Suprapubic skin (tissue), 4 donors: ENCODE data around the gene UBE2E3.

ENCODE experiments used
- CTCF ChIP-seq, 2 donors: fragments of 200-600 bp in 1 of 2; fragments of 450-650 bp in 1 of 2; sonication (generic) in 1 of 2; IDR thresholded peaks; one replicate each; pipeline ENCODE4 v1.5.1; 2016 to 2019; ENCODE audit warnings: antibody characterized with exemption in 2 of 2, mild to moderate bottlenecking in 1 of 2, moderate library complexity in 1 of 2
- EP300 ChIP-seq: sonication (generic); formaldehyde crosslinking; IDR thresholded peaks from one replicate; pipeline ENCODE4 v1.6.1; 2017; ENCODE audit warnings: antibody characterized with exemption
- POLR2A ChIP-seq, 2 donors: fragments of 450-650 bp; IDR thresholded peaks; one replicate each; pipeline ENCODE4 v1.6.1; 2017; ENCODE audit warnings: antibody characterized with exemption in 2 of 2, mild to moderate bottlenecking in 2 of 2, moderate library complexity in 2 of 2
- POLR2AphosphoS5 ChIP-seq, 3 donors: sonication (generic); formaldehyde crosslinking; IDR thresholded peaks; one replicate each; pipeline ENCODE4 v1.6.1; 2017; ENCODE audit warnings: antibody characterized with exemption in 3 of 3

- TF ChIP-seq POLR2A (IDR thresholded peaks at IDR 0.05) = no peak
- TF ChIP-seq CTCF (IDR thresholded peaks at IDR 0.05) = no peak
- no peak for TF ChIP-seq POLR2AphosphoS5 (IDR thresholded peaks at IDR 0.05)
- no peak for TF ChIP-seq EP300
These were observed 125.2 kb downstream of the UBE2E3 start for GRCh38 chr2:181105562-181105961.
